ENCODE measurements around the gene TMEM51. TPM values are rescaled to one million over a fixed set of nuclear protein-coding genes. Genes with fewer than 3 reads are reported as not detected.

Gene TMEM51
- total and polyA plus RNA-seq, 10 of the 15 experiments (the other 5 are each of a cell fraction or from before 2014, with no cell fraction given): 0.55 to 4.8 (median 3.1) TPM

- no peak for TF ChIP-seq ATF2 (IDR thresholded peaks at IDR 0.05; ENCODE audit: low read length)
- TF ChIP-seq KLF5 (IDR thresholded peaks at IDR 0.05; ENCODE audit: partially characterized antibody): no peak
- no peak for TF ChIP-seq IRF3 (IDR thresholded peaks at IDR 0.05)
- peak; percentile 29 for TF ChIP-seq JUNB (IDR thresholded peaks at IDR 0.05)
- TF ChIP-seq CBFB (IDR thresholded peaks at IDR 0.05; ENCODE audit: low read depth): no peak
- TF ChIP-seq TCF12 (IDR thresholded peaks at IDR 0.05; ENCODE audit: low read depth, low read length): no peak
- peak; percentile 74 for TF ChIP-seq EED (IDR thresholded peaks at IDR 0.05; ENCODE audit: low read depth)
- TF ChIP-seq ATF7 (IDR thresholded peaks at IDR 0.05; ENCODE audit: low read depth): no peak
- peak; percentile 68 for TF ChIP-seq IKZF2 (IDR thresholded peaks at IDR 0.05)
- TF ChIP-seq BCL11A (IDR thresholded peaks at IDR 0.05; ENCODE audit: low read depth, low read length): no peak
- TF ChIP-seq ELK1 (IDR thresholded peaks at IDR 0.05; ENCODE audit: low read depth, low read length): no peak
- TF ChIP-seq STAT1 (conservative IDR thresholded peaks at IDR 0.05): no peak
- TF ChIP-seq SRF (IDR thresholded peaks at IDR 0.05; ENCODE audit: low read depth in 2 of 2, low read length in 2 of 2): 0 out of 4 replicates have a peak, but pooled peaks of 1 of the 2 experiments have one; percentile 11
- TF ChIP-seq FOXM1 (IDR thresholded peaks at IDR 0.05; ENCODE audit: low read depth, low read length): no peak
- TF ChIP-seq PRDM15 (CRISPR knock-in tag; IDR thresholded peaks at IDR 0.05): no peak
- no peak for TF ChIP-seq TARDBP (IDR thresholded peaks at IDR 0.05; ENCODE audit: borderline replicate concordance)
- TF ChIP-seq NR2C1 (IDR thresholded peaks at IDR 0.05): no peak
- no peak for TF ChIP-seq ZBED1 (IDR thresholded peaks at IDR 0.05; ENCODE audit: borderline replicate concordance)
- TF ChIP-seq HSF1 (IDR thresholded peaks at IDR 0.05; ENCODE audit: low read depth, low read length): no peak
- TF ChIP-seq POLR2A (IDR thresholded peaks at IDR 0.05; ENCODE audit: low read depth, low read length): no peak
- no peak for TF ChIP-seq USF2 (IDR thresholded peaks at IDR 0.05; ENCODE audit: borderline replicate concordance, low read depth, low read length)
- no peak for TF ChIP-seq TAF1 (IDR thresholded peaks at IDR 0.05; ENCODE audit: borderline replicate concordance, low read depth, low read length)
- TF ChIP-seq IRF4 (IDR thresholded peaks at IDR 0.05; ENCODE audit: low read depth, low read length): no peak
Measured at GRCh38 chr1:15260418-15261154, 107.0 kb downstream of the TMEM51 start (continued).

Data from GM12878 (cell line).